Breast epithelium (tissue), 4 donors: Measurements from ENCODE around the gene PRR35. TPM values are rescaled to one million over a fixed set of nuclear protein-coding genes. Genes with fewer than 3 reads are reported as not detected.

ENCODE experiments used
- DNase-seq, 2 donors: peaks; one replicate each; pipeline ENCODE4 v3.0.0-alpha.2; 2019; ENCODE audit warnings: low spot score in 2 of 2
- H3K27ac ChIP-seq, 2 donors: fragments of 200-600 bp; sonication (generic) in 1 of 2; one replicate each; pipeline ENCODE4 v1.5.1; 2016 to 2019; ENCODE audit warnings: mild to moderate bottlenecking in 1 of 2
- H3K27me3 ChIP-seq, 2 donors: fragments of 200-600 bp; sonication (generic) in 1 of 2; one replicate each; pipeline versions ENCODE4 v1.5.1 to v1.6.0; 2017 to 2019; ENCODE audit warnings: control low read depth in 1 of 2, mild to moderate bottlenecking in 1 of 2
- H3K36me3 ChIP-seq: fragments of 200-600 bp; one replicate; pipeline ENCODE4 v1.5.1; 2019
- H3K4me1 ChIP-seq, 2 donors: fragments of 200-600 bp; sonication (generic); one replicate each; pipeline ENCODE4 v1.5.1; 2016 to 2019; ENCODE audit warnings: control low read depth in 1 of 2
- H3K4me3 ChIP-seq, 3 donors: fragments of 200-600 bp; sonication (generic); 1 replicate in 2 of 3; 2 replicates in 1 of 3; pipeline ENCODE4 v1.5.1; 2016 to 2019; ENCODE audit warnings: mild to moderate bottlenecking in 3 of 3, moderate library complexity in 2 of 3
- H3K9me3 ChIP-seq, 2 donors: fragments of 200-600 bp; sonication (generic) in 1 of 2; one replicate each; pipeline ENCODE4 v1.5.1; 2016 to 2019; ENCODE audit warnings: control low read depth in 1 of 2
- POLR2A ChIP-seq: fragments of 450-650 bp; IDR thresholded peaks from one replicate; pipeline ENCODE4 v1.6.1; 2016; ENCODE audit warnings: antibody characterized with exemption, mild to moderate bottlenecking, moderate library complexity
- POLR2AphosphoS5 ChIP-seq, 3 donors: sonication (generic); formaldehyde crosslinking; IDR thresholded peaks; one replicate each; pipeline ENCODE4 v1.6.1; 2017; ENCODE audit warnings: antibody characterized with exemption in 3 of 3
- intact Hi-C: fragments of 100-400 bp; cut with DNase I; formaldehyde crosslinking; loops from one replicate; pipeline ENCODE4 v1.15.1; 2023; ENCODE audit warnings: low total_unique reads
- total RNA-seq, 3 donors: library from RNA; depleted of rRNA; stranded (reverse); fragments of >200 nt; gene quantifications; one replicate each; pipeline ENCODE4 v1.1.0, GENCODE V29; 2016
- TF ChIP-seq, protein P1 (sequence below), 3 donors: fragments of 450-650 bp; IDR thresholded peaks; one replicate each; pipeline ENCODE4 v1.5.1; 2016 to 2017; ENCODE audit warnings: antibody characterized with exemption in 3 of 3, mild to moderate bottlenecking in 3 of 3, moderate library complexity in 3 of 3

PRR35 gene
- total RNA-seq, 3 donors from 2014 or later = not detected

DNA sequence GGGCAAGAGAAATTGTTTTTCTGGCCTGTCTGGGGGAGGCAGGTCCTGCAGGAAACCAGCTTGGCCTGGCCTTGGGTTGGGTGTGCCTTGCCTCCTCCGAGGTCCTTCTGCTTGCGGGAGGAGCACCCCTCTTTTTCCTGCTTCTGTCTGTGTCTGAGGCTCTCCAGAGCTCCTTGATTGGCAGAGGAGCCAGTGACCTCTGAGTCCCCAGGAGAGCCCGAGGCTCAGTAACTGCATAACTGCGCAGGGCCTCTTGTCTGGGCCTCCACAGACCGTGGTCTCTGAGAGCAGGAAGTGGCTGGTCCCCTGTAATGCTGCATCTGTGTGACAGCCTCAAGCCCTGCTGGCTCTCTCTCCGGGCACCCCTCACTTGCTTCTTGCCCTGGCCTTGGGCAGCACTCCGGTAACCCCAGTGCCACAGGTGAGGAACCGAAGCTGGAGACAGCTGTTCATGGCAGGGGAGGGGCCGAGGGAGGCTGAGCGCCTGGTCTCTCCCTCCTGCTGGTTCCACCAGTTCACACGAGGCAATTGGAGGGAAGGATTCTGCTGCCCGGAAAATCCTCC lies 31.1 kb upstream of the PRR35 start:
- intact Hi-C loops = no loop called here
- no peak for DNase-seq
- no peaks in the 10 kb centered on the region for H3K27me3 ChIP-seq
- H3K4me1 ChIP-seq = peaks cover 0 to 29% of the 10 kb centered on the region in 2 donors
- peak overlapping the region; percentile 50 to 97 for H3K27ac ChIP-seq
- no peaks in the 10 kb centered on the region for H3K36me3 ChIP-seq
- no peak for TF ChIP-seq POLR2A
- no peak for TF ChIP-seq POLR2AphosphoS5 (IDR thresholded peaks at IDR 0.05)
- TF ChIP-seq, protein P1, sequence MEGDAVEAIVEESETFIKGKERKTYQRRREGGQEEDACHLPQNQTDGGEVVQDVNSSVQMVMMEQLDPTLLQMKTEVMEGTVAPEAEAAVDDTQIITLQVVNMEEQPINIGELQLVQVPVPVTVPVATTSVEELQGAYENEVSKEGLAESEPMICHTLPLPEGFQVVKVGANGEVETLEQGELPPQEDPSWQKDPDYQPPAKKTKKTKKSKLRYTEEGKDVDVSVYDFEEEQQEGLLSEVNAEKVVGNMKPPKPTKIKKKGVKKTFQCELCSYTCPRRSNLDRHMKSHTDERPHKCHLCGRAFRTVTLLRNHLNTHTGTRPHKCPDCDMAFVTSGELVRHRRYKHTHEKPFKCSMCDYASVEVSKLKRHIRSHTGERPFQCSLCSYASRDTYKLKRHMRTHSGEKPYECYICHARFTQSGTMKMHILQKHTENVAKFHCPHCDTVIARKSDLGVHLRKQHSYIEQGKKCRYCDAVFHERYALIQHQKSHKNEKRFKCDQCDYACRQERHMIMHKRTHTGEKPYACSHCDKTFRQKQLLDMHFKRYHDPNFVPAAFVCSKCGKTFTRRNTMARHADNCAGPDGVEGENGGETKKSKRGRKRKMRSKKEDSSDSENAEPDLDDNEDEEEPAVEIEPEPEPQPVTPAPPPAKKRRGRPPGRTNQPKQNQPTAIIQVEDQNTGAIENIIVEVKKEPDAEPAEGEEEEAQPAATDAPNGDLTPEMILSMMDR (IDR thresholded peaks at IDR 0.05) = no peak
- H3K9me3 ChIP-seq = no peaks in the 10 kb centered on the region
- peak overlapping the region; percentile 76 to 84 (median 81) for H3K4me3 ChIP-seq

DNA sequence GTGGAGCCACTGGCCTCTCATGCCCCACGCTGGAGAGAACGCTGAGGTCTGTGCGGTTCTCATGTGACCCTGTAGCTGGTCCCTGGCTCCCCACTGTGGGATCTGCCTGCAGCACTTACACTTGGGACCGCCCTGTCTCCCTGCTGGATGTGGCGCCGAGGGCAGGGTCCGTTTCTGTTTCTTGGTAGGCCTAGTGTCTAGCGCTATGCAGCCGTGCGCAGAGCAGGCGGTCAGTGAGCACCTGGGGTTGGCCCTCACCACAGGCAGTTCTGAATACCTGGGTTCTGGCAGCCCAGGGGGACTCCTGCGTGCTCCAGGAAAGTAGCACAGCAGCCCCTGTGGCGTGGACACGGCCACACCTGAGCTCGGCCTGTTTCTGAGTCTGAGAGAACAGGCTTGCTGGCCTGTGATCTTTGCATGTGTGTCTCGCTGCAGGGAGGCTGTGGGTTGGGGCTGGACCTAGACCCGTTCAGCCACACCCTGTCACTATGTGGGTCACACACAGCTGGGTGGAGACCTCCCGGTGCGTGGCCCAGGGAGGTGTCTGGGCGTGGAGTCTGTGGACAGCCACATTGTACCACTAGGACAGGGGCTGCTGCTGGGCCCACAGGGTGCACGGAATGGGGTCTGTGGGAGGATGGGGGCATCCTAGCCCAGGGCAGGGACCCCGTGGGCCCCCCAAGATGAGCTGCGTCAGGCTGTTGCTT lies 29.9 kb upstream of the PRR35 start:
- intact Hi-C loops = no loop called here
- DNase-seq = no peak
- Histone ChIP-seq H3K4me3 (no peak overlapping the region), H3K27ac (no peak overlapping the region), H3K36me3 (no peaks in the 10 kb centered on the region), H3K4me1 (peaks cover 0 to 26% of the 10 kb centered on the region in 2 donors), H3K9me3 (no peaks in the 10 kb centered on the region), H3K27me3 (no peaks in the 10 kb centered on the region)
- TF ChIP-seq POLR2A (no peak), POLR2AphosphoS5 (IDR thresholded peaks at IDR 0.05) (no peak)
- TF ChIP-seq, protein P1 (IDR thresholded peaks at IDR 0.05) = no peak

DNA sequence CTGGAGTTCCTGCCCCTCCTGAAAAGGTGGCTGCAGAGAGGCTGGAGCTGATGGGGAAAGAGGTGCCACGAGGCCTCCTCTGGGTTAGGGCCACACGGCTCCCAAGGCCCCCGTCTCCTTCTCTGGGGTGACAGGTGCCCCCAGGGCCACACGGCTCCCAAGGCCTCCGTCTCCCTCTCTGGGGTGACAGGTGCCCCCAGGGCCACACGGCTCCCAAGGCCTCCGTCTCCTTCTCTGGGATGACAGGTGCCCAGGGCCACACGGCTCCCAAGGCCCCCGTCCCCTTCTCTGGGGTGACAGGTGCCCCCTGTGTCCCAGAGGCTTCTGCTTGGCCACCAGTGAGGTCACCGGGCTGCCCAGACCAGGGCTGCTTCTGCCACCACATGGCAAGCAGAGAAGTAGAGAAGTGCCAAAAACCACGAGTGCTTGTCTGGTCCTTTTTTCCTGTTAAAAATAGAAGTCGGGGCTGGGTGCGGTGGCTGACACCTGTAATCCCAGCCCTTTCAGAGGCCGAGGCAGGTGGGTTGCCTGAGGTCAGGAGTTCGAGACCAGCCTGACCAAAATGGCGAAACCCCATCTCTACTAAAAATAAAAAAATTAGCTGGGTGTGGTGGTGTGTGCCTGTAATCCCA lies 28.6 kb upstream of the PRR35 start:
- H3K27ac ChIP-seq = no peak overlapping the region
- intact Hi-C loops = no loop called here

DNA sequence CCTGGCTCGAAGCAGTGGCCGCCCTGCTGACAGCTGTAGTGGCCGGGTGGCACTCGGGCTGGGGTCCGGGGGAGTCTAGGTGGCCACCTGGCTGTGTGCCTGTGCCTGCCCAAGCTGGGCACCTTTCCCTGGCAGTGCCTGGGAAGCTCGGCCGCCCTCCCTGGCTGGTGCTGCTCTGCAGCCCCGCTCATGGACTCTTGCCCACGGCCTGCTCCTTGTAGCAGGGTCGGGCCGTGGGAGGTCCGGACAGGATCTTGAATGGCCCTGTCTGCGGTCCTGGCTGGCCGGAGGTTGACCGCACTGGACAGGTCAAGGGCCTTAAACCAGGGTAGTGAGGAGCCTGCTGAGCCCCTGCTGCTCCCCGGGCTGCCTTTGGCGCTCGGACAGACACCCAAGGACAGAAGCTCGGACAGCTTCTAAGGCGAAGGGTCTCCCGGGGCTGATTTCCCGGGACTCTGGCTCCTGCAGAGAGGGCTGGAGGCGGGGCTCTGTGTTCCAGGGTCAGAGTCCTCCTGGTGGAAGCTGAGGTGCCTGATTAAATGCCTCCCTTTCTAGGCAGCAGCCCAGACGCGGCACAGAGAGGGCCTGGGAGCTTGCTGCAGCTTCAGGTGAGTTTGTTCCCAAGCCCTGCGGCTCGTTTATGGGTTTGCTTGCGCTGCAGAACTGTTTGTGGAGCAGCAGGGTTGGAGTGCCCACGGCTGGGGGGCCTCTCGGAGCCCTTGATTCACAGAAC lies 26.6 kb upstream of the PRR35 start:
- H3K9me3 ChIP-seq = no peaks in the 10 kb centered on the region
- intact Hi-C loops = no loop called here
- H3K27me3 ChIP-seq = no peaks in the 10 kb centered on the region
- no peaks in the 10 kb centered on the region for H3K36me3 ChIP-seq
- H3K4me1 ChIP-seq = peaks cover 0 to 14% of the 10 kb centered on the region in 2 donors
- no peak for DNase-seq
- H3K4me3 ChIP-seq = no peak overlapping the region
- no peak overlapping the region for H3K27ac ChIP-seq
- TF ChIP-seq, protein P1 (IDR thresholded peaks at IDR 0.05) = no peak
- TF ChIP-seq POLR2AphosphoS5 (IDR thresholded peaks at IDR 0.05) (no peak), POLR2A (no peak)

More for the DNA sequence above, 28.6 kb upstream of the PRR35 start:
- TF ChIP-seq POLR2A (no peak), POLR2AphosphoS5 (IDR thresholded peaks at IDR 0.05) (no peak)
- TF ChIP-seq, protein P1 (IDR thresholded peaks at IDR 0.05) = no peak
- Histone ChIP-seq H3K4me1 (peaks cover 0 to 14% of the 10 kb centered on the region in 2 donors), H3K9me3 (no peaks in the 10 kb centered on the region), H3K36me3 (no peaks in the 10 kb centered on the region), H3K4me3 (no peak overlapping the region), H3K27me3 (no peaks in the 10 kb centered on the region)
- no peak for DNase-seq
